ENCODE measurements around the gene CROCC2.

Gene CROCC2

DNA sequence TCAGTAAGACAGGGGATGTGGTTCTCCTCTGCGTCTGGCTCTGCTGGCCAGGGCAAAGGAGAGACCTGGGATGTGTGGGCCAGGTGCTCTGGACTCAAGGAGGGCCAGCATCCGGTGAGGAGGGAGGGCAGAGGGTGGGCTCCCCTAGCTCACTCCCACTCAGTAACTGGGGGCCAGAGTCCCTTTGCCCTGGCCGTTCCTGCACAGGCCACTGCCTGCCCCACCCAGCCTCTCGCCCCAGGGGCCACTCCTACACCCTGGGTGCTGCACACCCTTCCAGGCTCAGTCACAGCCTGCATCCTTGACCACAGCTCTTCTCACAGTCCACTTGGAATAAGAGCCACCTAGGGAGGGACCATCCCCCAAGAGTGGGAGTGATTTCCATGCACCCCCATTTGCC, 133.3 kb downstream of the CROCC2 start:
- H3K9me3 Mint-ChIP-seq = no peaks in the 10 kb centered on the region
- H3K27me3 Mint-ChIP-seq = no peaks in the 10 kb centered on the region
- H3K4me1 Mint-ChIP-seq = peaks cover 76% of the 10 kb centered on the region
- ATAC-seq = no peak
- peaks cover 33% of the 10 kb centered on the region for H3K36me3 Mint-ChIP-seq
- H3K4me3 Mint-ChIP-seq = peak overlapping the region; percentile 92
- H3K27ac Mint-ChIP-seq = peak overlapping the region; percentile 84

DNA sequence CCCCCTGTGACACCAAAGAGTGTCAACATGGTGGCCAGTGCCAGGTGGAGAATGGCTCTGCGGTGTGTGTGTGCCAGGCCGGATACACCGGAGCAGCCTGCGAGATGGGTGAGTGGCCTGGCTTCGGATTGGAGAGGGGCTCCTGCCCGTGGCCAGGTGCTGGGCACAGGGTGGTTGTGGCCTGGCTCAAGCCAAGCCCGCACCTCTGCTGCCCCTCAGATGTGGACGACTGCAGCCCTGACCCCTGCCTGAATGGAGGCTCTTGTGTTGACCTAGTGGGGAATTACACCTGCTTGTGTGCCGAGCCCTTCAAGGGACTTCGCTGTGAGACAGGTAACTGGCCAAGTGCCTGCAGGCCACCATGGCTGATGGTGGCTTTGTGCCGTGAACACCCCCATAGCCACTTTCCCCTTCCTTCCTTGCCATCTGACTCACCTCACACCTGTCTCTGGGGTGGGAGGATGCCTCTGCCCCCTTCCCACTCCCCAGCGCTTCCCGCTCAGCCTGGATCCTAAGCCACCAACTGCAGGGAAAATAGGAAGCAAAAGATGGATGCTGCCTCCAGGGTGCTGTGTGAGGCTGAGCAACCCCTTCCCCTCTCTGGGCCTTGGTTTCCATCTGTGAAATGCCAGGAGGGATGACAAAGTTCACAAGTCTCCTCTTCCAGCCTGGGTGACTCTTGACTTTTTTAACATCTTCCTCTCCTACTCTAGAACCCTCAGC, 134.1 kb downstream of the CROCC2 start:
- Mint-ChIP-seq H3K4me1 (peaks cover 72% of the 10 kb centered on the region), H3K27me3 (no peaks in the 10 kb centered on the region), H3K4me3 (peak overlapping the region; percentile 92), H3K36me3 (peaks cover 36% of the 10 kb centered on the region), H3K9me3 (no peaks in the 10 kb centered on the region), H3K27ac (peak overlapping the region; percentile 84)
- no peak for ATAC-seq

DNA sequence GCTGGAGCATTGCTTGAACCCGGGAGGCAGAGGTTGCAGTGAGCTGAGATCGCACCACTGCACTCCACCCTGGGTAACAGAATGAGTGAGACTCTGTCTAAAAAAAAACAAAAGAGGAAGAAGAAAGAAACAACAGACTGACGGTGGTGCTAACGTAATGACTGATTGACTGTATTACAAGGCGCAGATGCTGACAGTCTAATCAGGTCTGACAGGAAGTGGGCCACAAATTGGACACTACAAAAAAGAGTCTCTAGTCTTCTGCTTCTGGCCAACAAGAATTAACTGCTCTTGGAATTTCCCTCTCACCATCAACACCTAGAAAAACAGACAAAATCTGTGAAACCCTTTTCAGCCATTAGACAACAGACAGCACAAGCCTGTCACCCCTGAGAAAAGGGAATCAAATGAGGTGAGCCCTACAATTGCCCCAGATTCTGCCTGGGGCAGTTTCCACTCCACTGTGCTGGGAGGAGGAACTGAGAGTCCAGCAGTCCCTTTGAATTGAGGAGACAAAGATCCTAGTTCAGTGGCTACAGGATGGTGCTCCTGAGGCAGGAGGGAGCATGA, 135.5 kb downstream of the CROCC2 start:
- peak overlapping the region; percentile 84 for H3K27ac Mint-ChIP-seq
- ATAC-seq = peak; percentile 86
- peak overlapping the region; percentile 92 for H3K4me3 Mint-ChIP-seq
- H3K4me1 Mint-ChIP-seq = peaks cover 70% of the 10 kb centered on the region
- H3K36me3 Mint-ChIP-seq = peaks cover 48% of the 10 kb centered on the region
- no peaks in the 10 kb centered on the region for H3K9me3 Mint-ChIP-seq
- H3K27me3 Mint-ChIP-seq = no peaks in the 10 kb centered on the region
